Trophoblast cell (in vitro differentiated cells and primary cell): ENCODE results near the gene AJAP1.

Experiments
- DNase-seq, 2 donors: peaks; one replicate each; pipeline ENCODE4 v3.0.0-alpha.2; 2016
- H2AFZ ChIP-seq: 2 replicates; pipeline ENCODE4 v1.6.1; 2013; ENCODE audit warnings: low read length, moderate library complexity, mild to moderate bottlenecking; ENCODE audit not compliant: insufficient read depth, poor library complexity
- H2AK5ac ChIP-seq: 2 replicates; pipeline ENCODE4 v1.6.1; 2013; ENCODE audit warnings: mild to moderate bottlenecking, low read length
- H2BK120ac ChIP-seq: 2 replicates; pipeline ENCODE4 v1.6.1; 2013; ENCODE audit warnings: low read length, mild to moderate bottlenecking, moderate library complexity; ENCODE audit not compliant: insufficient read depth, poor library complexity
- H2BK12ac ChIP-seq: 2 replicates; pipeline ENCODE4 v1.6.1; 2013; ENCODE audit warnings: mild to moderate bottlenecking, low read length, moderate library complexity
- H2BK5ac ChIP-seq: 2 replicates; pipeline ENCODE4 v1.6.1; 2013; ENCODE audit warnings: low read length, low read depth, moderate library complexity, mild to moderate bottlenecking; ENCODE audit not compliant: poor library complexity
- H3K14ac ChIP-seq: 2 replicates; pipeline ENCODE4 v1.6.1; 2013; ENCODE audit warnings: mild to moderate bottlenecking, low read length
- H3K18ac ChIP-seq: 2 replicates; pipeline ENCODE4 v1.6.1; 2013; ENCODE audit warnings: mild to moderate bottlenecking, low read length
- H3K23ac ChIP-seq: 2 replicates; pipeline ENCODE4 v1.6.1; 2013; ENCODE audit warnings: low read length
- H3K27ac ChIP-seq: 2 replicates; pipeline ENCODE4 v1.5.1; 2013; ENCODE audit warnings: low read depth, mild to moderate bottlenecking, inconsistent platforms, low read length, moderate library complexity
- H3K27me3 ChIP-seq: 2 replicates; pipeline ENCODE4 v1.6.1; 2013; ENCODE audit warnings: inconsistent platforms, mild to moderate bottlenecking, low read length, moderate library complexity; ENCODE audit not compliant: insufficient read depth
- H3K36me3 ChIP-seq, 2 experiments: 1 replicate in 1 of 2; 2 replicates in 1 of 2; pipeline ENCODE4 v1.6.1; 2013; ENCODE audit warnings: low read length in 2 of 2, mild to moderate bottlenecking in 2 of 2, moderate library complexity in 1 of 2; ENCODE audit not compliant: insufficient read depth in 2 of 2, control insufficient read depth in 1 of 2
- H3K4ac ChIP-seq: 2 replicates; pipeline ENCODE4 v1.6.1; 2013; ENCODE audit warnings: low read depth, mild to moderate bottlenecking, low read length, moderate library complexity
- H3K4me1 ChIP-seq, 2 experiments: 1 replicate in 1 of 2; 2 replicates in 1 of 2; pipeline ENCODE4 v1.6.1; 2013; ENCODE audit warnings: low read length in 2 of 2, mild to moderate bottlenecking in 2 of 2, moderate library complexity in 1 of 2; ENCODE audit not compliant: insufficient read depth in 2 of 2, control insufficient read depth in 1 of 2
- H3K4me2 ChIP-seq: 2 replicates; pipeline ENCODE4 v1.6.1; 2013; ENCODE audit warnings: inconsistent platforms, mild to moderate bottlenecking, low read length, moderate library complexity
- H3K4me3 ChIP-seq: 2 replicates; pipeline ENCODE4 v1.5.1; 2013; ENCODE audit warnings: mild to moderate bottlenecking, low read depth, low read length, inconsistent platforms
- H3K79me1 ChIP-seq: one replicate; pipeline ENCODE4 v1.6.1; 2013; ENCODE audit warnings: low read length
- H3K79me2 ChIP-seq: 2 replicates; pipeline ENCODE4 v1.6.1; 2013; ENCODE audit warnings: low read length, mild to moderate bottlenecking; ENCODE audit not compliant: control insufficient read depth, insufficient read depth, poor library complexity
- H3K9ac ChIP-seq: 2 replicates; pipeline ENCODE4 v1.6.1; 2013; ENCODE audit warnings: mild to moderate bottlenecking, low read length
- H3K9me3 ChIP-seq: 2 replicates; pipeline ENCODE4 v1.6.1; 2013; ENCODE audit warnings: low read depth, mild to moderate bottlenecking, control low read depth, inconsistent platforms, low read length; ENCODE audit not compliant: insufficient read depth
- H4K12ac ChIP-seq: 2 replicates; pipeline ENCODE4 v1.6.1; 2013; ENCODE audit warnings: low read depth, mild to moderate bottlenecking, low read length, moderate library complexity
- H4K8ac ChIP-seq: 2 replicates; pipeline ENCODE4 v1.6.1; 2013; ENCODE audit warnings: low read depth, mild to moderate bottlenecking, low read length, moderate library complexity
- H4K91ac ChIP-seq: one replicate; pipeline ENCODE4 v1.6.1; 2013; ENCODE audit warnings: low read depth, mild to moderate bottlenecking, low read length, moderate library complexity
- WGBS: extraction: QIAGEN DNeasy Blood & Tissue Kit; methylation state at CpG from one replicate; pipeline ENCODE4 v1.1.7; 2013; ENCODE audit warnings: missing lambda C conversion rate; ENCODE audit not compliant: insufficient read length, insufficient coverage; ENCODE audit errors: extremely low coverage; 5-methylcytosine and 5-hydroxymethylcytosine counted together

The AJAP1 gene

GRCh38 chr1:4691766-4692405, 37.5 kb downstream of the AJAP1 start:
- no peak for DNase-seq
- Histone ChIP-seq H2BK5ac (no peak overlapping the region), H3K4ac (no peak overlapping the region), H3K79me1 (no peaks in the 10 kb centered on the region), H3K4me2 (no peak overlapping the region), H4K8ac (no peak overlapping the region), H2AK5ac (no peak overlapping the region), H2BK120ac (no peak overlapping the region), H3K14ac (no peak overlapping the region), H4K12ac (no peak overlapping the region), H3K27ac (no peak overlapping the region), H3K79me2 (no peaks in the 10 kb centered on the region), H2BK12ac (no peak overlapping the region), H2AFZ (no peak overlapping the region), H3K27me3 (no peaks in the 10 kb centered on the region), H3K18ac (no peak overlapping the region), H3K4me1 (no peaks in the 10 kb centered on the region), H3K23ac (no peak overlapping the region), H3K4me3 (no peak overlapping the region), H4K91ac (no peak overlapping the region), H3K9ac (no peak overlapping the region), H3K36me3 (no peaks in the 10 kb centered on the region), H3K9me3 (peaks cover 2% of the 10 kb centered on the region)
- no CpG with 5 or more reads among the region's 26 CpGs for WGBS

GRCh38 chr1:4692437-4692836, 38.0 kb downstream of the AJAP1 start:
- no peak overlapping the region for H3K4ac ChIP-seq
- no peak overlapping the region for H3K23ac ChIP-seq
- H4K12ac ChIP-seq, result no peak overlapping the region
- H3K4me2 ChIP-seq, result no peak overlapping the region
- H3K27ac ChIP-seq, result no peak overlapping the region
- H3K14ac ChIP-seq, result no peak overlapping the region
- no peak overlapping the region for H2BK12ac ChIP-seq
- no peak overlapping the region for H2AK5ac ChIP-seq
- no peak for DNase-seq
- H3K79me2 ChIP-seq, result no peaks in the 10 kb centered on the region
- no peak overlapping the region for H2BK120ac ChIP-seq
- H3K4me3 ChIP-seq, result no peak overlapping the region
- no peak overlapping the region for H2AFZ ChIP-seq
- no peaks in the 10 kb centered on the region for H3K4me1 ChIP-seq
- H3K36me3 ChIP-seq, result no peaks in the 10 kb centered on the region
- H4K91ac ChIP-seq, result no peak overlapping the region
- WGBS, result no CpG with 5 or more reads among the region's 6 CpGs
- H2BK5ac ChIP-seq, result no peak overlapping the region
- H3K9ac ChIP-seq, result no peak overlapping the region
- no peak overlapping the region for H3K18ac ChIP-seq
- no peaks in the 10 kb centered on the region for H3K79me1 ChIP-seq
- H3K27me3 ChIP-seq, result no peaks in the 10 kb centered on the region
- peaks cover 4% of the 10 kb centered on the region for H3K9me3 ChIP-seq
- H4K8ac ChIP-seq, result no peak overlapping the region

GRCh38 chr1:4693331-4693730, 38.9 kb downstream of the AJAP1 start:
- no peak overlapping the region for H3K9ac ChIP-seq
- no CpG with 5 or more reads among the region's 6 CpGs for WGBS

GRCh38 chr1:4693891-4694290, 39.5 kb downstream of the AJAP1 start:
- no peak overlapping the region for H3K14ac ChIP-seq
- H3K4me1 ChIP-seq, result no peaks in the 10 kb centered on the region
- no peak overlapping the region for H4K91ac ChIP-seq
- no peaks in the 10 kb centered on the region for H3K36me3 ChIP-seq
- H3K9me3 ChIP-seq, result peaks cover 1% of the 10 kb centered on the region
- H2BK12ac ChIP-seq, result no peak overlapping the region
- DNase-seq, result no peak
- H3K27ac ChIP-seq, result no peak overlapping the region
- no peak overlapping the region for H2AK5ac ChIP-seq
- H3K9ac ChIP-seq, result no peak overlapping the region
- no peaks in the 10 kb centered on the region for H3K79me2 ChIP-seq
- H3K4ac ChIP-seq, result no peak overlapping the region
- H3K27me3 ChIP-seq, result no peaks in the 10 kb centered on the region
- no peak overlapping the region for H2AFZ ChIP-seq
- H2BK5ac ChIP-seq, result no peak overlapping the region
- no peak overlapping the region for H4K8ac ChIP-seq
- no peak overlapping the region for H3K23ac ChIP-seq
- WGBS, result no CpG with 5 or more reads among the region's 10 CpGs
- H4K12ac ChIP-seq, result no peak overlapping the region
- no peak overlapping the region for H3K18ac ChIP-seq
- H3K79me1 ChIP-seq, result no peaks in the 10 kb centered on the region
- H2BK120ac ChIP-seq, result no peak overlapping the region
- H3K4me2 ChIP-seq, result no peak overlapping the region
- no peak overlapping the region for H3K4me3 ChIP-seq

More at GRCh38 chr1:4693331-4693730, 38.9 kb downstream of the AJAP1 start:
- Histone ChIP-seq H3K36me3 (no peaks in the 10 kb centered on the region), H4K12ac (no peak overlapping the region), H3K23ac (no peak overlapping the region), H3K14ac (no peak overlapping the region), H2AK5ac (no peak overlapping the region), H3K4me2 (no peak overlapping the region), H3K9me3 (peaks cover 4% of the 10 kb centered on the region), H3K4ac (no peak overlapping the region), H3K79me1 (no peaks in the 10 kb centered on the region), H2BK12ac (no peak overlapping the region), H3K27ac (no peak overlapping the region), H3K4me3 (no peak overlapping the region), H3K18ac (no peak overlapping the region), H4K8ac (no peak overlapping the region), H2BK120ac (no peak overlapping the region), H2BK5ac (no peak overlapping the region), H2AFZ (no peak overlapping the region), H3K27me3 (no peaks in the 10 kb centered on the region), H4K91ac (no peak overlapping the region), H3K79me2 (no peaks in the 10 kb centered on the region), H3K4me1 (no peaks in the 10 kb centered on the region)
- no peak for DNase-seq
